Stomach (tissue), 9 donors: Measurements from ENCODE around the gene KANK4. TPM values are rescaled to one million over a fixed set of nuclear protein-coding genes. Genes with fewer than 3 reads are reported as not detected.

ENCODE experiments used
- DNase-seq, 2 donors: peaks; one replicate each; pipeline versions ENCODE4 v3.0.0 to v3.0.0-alpha.2; 2013 to 2019
- H3K27ac ChIP-seq, 5 donors: fragments of 200-600 bp in 4 of 5; sonication (generic) in 4 of 5; one replicate each; pipeline ENCODE4 v1.5.1; 2013 to 2019; ENCODE audit warnings: mild to moderate bottlenecking in 1 of 5, moderate library complexity in 1 of 5
- H3K27me3 ChIP-seq, 3 donors: fragments of 200-600 bp; sonication (generic); one replicate each; pipeline ENCODE4 v1.5.1; 2017 to 2019; ENCODE audit warnings: mixed run types in 1 of 3
- H3K36me3 ChIP-seq, 4 donors: fragments of 200-600 bp; sonication (generic); 1 replicate in 3 of 4; 2 replicates in 1 of 4; pipeline ENCODE4 v1.5.1; 2016 to 2019
- H3K4me1 ChIP-seq, 4 donors: fragments of 200-600 bp; sonication (generic); one replicate each; pipeline ENCODE4 v1.5.1; 2016 to 2019
- H3K4me3 ChIP-seq, 4 donors: fragments of 200-600 bp; sonication (generic) in 3 of 4; one replicate each; pipeline ENCODE4 v1.5.1; 2016 to 2019; ENCODE audit warnings: mild to moderate bottlenecking in 1 of 4
- H3K9me3 ChIP-seq, 4 donors: fragments of 200-600 bp; sonication (generic); one replicate each; pipeline ENCODE4 v1.5.1; 2016 to 2019
- EP300 ChIP-seq: sonication (generic); formaldehyde crosslinking; IDR thresholded peaks from one replicate; pipeline ENCODE4 v1.6.1; 2017; ENCODE audit warnings: antibody characterized with exemption
- POLR2A ChIP-seq, 4 donors: fragments of 450-650 bp; IDR thresholded peaks; one replicate each; pipeline ENCODE4 v1.6.1; 2016; ENCODE audit warnings: antibody characterized with exemption in 4 of 4, control low read depth in 2 of 4, mild to moderate bottlenecking in 1 of 4, moderate library complexity in 1 of 4
- POLR2AphosphoS5 ChIP-seq, 3 donors: sonication (generic); formaldehyde crosslinking; IDR thresholded peaks; one replicate each; pipeline ENCODE4 v1.6.1; 2016; ENCODE audit warnings: antibody characterized with exemption in 3 of 3
- WGBS, 5 donors: extraction: QIAGEN DNeasy Blood & Tissue Kit in 3 of 5; methylation state at CpG; one replicate each; pipeline versions ENCODE4 v1.1.5 to v1.1.7; 2013 to 2018; 5-methylcytosine and 5-hydroxymethylcytosine counted together
- intact Hi-C: fragments of 100-400 bp; cut with DNase I; formaldehyde crosslinking; loops from one replicate; pipeline ENCODE4 v1.15.1; 2023; ENCODE audit warnings: low total_unique reads
- polyA plus RNA-seq, 3 donors: library from polyadenylated mRNA; stranded (reverse); fragments of 200-250 nt; gene quantifications; one replicate each; pipeline ENCODE4 v1.2.3, GENCODE V29; 2013
- total RNA-seq, 5 donors: library from RNA; depleted of rRNA; stranded (reverse); fragments of >200 nt; gene quantifications; one replicate each; pipeline versions ENCODE4 v1.1.0 to v1.2.3, GENCODE V29; 2014 to 2016
- TF ChIP-seq, protein P1 (sequence below), 7 experiments: fragments of 450-650 bp in 4 of 7; fragments of 200-600 bp in 3 of 7; sonication (generic) in 3 of 7; IDR thresholded peaks; one replicate each; pipeline ENCODE4 v1.5.1; 2016 to 2019; ENCODE audit warnings: antibody characterized with exemption in 7 of 7, control low read depth in 2 of 7, mild to moderate bottlenecking in 1 of 7
- donor health status: healthy with polysubstance abuse.
- donor health status: Bipolar disorder and iron deficiency.
- donor health status: healthy.

KANK4 gene
- total and polyA plus RNA-seq, 8 donors = 0.31 to 3.9 (median 2.0) TPM; not detected in 2

DNA sequence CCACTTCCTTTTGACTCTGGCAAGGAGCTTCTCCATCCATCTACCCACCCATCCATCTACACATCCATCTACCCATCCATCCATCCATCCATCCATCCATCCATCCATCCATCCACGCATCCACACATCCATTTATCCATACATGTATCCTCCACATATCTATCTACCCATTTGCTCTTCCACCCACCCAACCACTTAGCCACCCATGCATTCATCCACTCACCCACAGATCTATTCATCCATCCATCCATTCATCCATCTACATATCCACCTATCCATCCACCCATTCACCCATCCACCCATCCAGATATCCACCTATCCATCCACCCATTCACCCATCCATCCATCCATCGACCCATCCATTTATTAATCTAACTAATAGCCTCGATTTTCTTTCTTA, 23.0 kb upstream of the KANK4 start:
- Histone ChIP-seq H3K4me3 (no peak overlapping the region), H3K9me3 (no peaks in the 10 kb centered on the region), H3K4me1 (peaks cover 0 to 11% (median 2%) of the 10 kb centered on the region in 4 donors), H3K36me3 (no peaks in the 10 kb centered on the region), H3K27me3 (no peaks in the 10 kb centered on the region), H3K27ac (no peak overlapping the region)
- 92 to 98% (median 92%) methylated on average over 3 of the region's 3 CpGs for WGBS, 5 donors
- no peak for DNase-seq
- TF ChIP-seq, protein P1, sequence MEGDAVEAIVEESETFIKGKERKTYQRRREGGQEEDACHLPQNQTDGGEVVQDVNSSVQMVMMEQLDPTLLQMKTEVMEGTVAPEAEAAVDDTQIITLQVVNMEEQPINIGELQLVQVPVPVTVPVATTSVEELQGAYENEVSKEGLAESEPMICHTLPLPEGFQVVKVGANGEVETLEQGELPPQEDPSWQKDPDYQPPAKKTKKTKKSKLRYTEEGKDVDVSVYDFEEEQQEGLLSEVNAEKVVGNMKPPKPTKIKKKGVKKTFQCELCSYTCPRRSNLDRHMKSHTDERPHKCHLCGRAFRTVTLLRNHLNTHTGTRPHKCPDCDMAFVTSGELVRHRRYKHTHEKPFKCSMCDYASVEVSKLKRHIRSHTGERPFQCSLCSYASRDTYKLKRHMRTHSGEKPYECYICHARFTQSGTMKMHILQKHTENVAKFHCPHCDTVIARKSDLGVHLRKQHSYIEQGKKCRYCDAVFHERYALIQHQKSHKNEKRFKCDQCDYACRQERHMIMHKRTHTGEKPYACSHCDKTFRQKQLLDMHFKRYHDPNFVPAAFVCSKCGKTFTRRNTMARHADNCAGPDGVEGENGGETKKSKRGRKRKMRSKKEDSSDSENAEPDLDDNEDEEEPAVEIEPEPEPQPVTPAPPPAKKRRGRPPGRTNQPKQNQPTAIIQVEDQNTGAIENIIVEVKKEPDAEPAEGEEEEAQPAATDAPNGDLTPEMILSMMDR (IDR thresholded peaks at IDR 0.05) = no peak
- no peak for TF ChIP-seq EP300
- no peak for TF ChIP-seq POLR2AphosphoS5 (IDR thresholded peaks at IDR 0.05)
- no peak for TF ChIP-seq POLR2A (IDR thresholded peaks at IDR 0.05)
- intact Hi-C loops = no loop called here

DNA sequence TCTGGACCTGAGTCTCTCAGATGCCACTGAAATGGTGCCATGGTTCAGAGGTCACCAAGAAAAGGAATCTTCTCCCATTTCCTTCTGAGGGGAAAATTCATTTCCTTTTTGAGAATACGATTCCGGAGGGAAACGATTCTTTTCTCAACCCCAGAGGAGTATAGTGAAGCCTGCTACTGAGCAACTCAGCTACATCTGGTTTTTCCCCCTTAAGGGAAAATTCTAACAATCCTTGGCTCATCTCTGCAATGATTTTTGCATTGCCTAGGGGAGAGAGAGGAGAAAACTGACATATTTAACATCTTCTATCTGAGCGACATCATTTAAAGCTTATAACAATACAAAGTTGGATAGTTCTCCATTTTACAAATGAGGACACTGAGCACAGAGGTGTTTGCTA, 22.4 kb upstream of the KANK4 start:
- H3K27ac ChIP-seq = no peak overlapping the region
- H3K4me1 ChIP-seq = peaks cover 0 to 11% (median 5%) of the 10 kb centered on the region in 4 donors
- H3K36me3 ChIP-seq = no peaks in the 10 kb centered on the region
- TF ChIP-seq POLR2AphosphoS5 (IDR thresholded peaks at IDR 0.05) = no peak
- TF ChIP-seq, protein P1 (IDR thresholded peaks at IDR 0.05) = no peak
- no peak for TF ChIP-seq POLR2A (IDR thresholded peaks at IDR 0.05)
- no peak for TF ChIP-seq EP300
- no peaks in the 10 kb centered on the region for H3K9me3 ChIP-seq
- H3K4me3 ChIP-seq = no peak overlapping the region
- no peaks in the 10 kb centered on the region for H3K27me3 ChIP-seq
- no peak for DNase-seq
- intact Hi-C loops = no loop called here
- 73 to 85% (median 79%) methylated on average over 4 of the region's 4 CpGs for WGBS, 5 donors

- DNase-seq = no peak
- WGBS, 5 donors = 94 to 97% (median 96%) methylated on average over 3 of the region's 3 CpGs
- no peaks in the 10 kb centered on the region for H3K27me3 ChIP-seq
- no peaks in the 10 kb centered on the region for H3K36me3 ChIP-seq
- intact Hi-C loops = no loop called here
- H3K4me1 ChIP-seq = peaks cover 0 to 11% (median 5%) of the 10 kb centered on the region in 4 donors
- no peak overlapping the region for H3K4me3 ChIP-seq
- no peaks in the 10 kb centered on the region for H3K9me3 ChIP-seq
- no peak overlapping the region for H3K27ac ChIP-seq
- TF ChIP-seq, protein P1 (IDR thresholded peaks at IDR 0.05) = no peak
- TF ChIP-seq POLR2A (IDR thresholded peaks at IDR 0.05) (no peak), POLR2AphosphoS5 (IDR thresholded peaks at IDR 0.05) (no peak), EP300 (no peak)
These were observed 21.9 kb upstream of the KANK4 start for GRCh38 chr1:62341089-62341488.

DNA sequence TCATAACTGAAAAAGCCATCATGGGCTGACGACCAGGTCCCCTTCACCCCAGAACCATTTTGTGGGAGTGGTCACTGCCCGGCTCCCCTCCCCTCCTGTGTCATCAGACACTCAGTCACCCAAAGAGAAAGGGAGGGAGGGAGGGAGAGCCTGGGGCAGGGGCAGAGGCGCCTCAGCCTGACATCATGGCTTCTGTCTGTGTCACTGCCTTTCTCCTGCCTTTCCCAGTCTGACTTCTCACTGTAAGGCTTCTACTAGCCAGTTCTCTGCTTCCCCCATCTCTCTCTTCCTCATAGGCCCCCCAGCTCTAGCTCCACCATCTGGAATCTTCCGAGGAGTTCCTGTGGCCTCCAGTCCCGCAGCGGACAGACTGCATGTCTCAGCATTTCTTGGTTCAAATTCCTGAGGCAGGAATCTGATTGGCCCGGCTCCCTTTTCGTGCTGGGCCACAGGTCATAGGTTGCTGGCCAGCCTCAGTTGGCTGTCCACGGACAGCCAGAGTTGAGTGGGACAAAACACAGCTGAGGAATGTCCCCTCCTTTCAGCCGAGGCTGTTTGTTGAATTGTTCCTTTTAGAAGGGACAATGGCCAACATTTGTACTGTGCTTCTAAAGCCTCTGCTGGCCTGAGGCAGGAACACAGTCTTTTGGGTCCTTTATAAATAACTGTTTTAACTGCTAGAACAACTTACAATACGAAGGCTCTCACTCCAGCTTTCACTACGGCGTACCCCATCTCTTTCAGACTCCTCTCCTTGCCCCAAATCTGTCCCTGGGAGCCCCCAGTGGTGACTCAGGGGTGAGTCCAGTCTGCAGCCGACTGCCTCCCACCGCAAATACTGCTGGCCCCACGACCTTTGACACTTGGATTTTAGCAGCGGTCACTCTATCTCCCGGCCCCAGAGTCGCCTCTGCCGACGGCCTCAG, 18.7 kb upstream of the KANK4 start:
- DNase-seq = peak in 1 of 2 donors; percentile 73
- intact Hi-C loops = no loop called here
- Histone ChIP-seq H3K4me3 (no peak overlapping the region), H3K36me3 (no peaks in the 10 kb centered on the region), H3K9me3 (no peaks in the 10 kb centered on the region), H3K27ac (peak overlapping the region in 2 of 5 donors; percentile 4 to 51), H3K27me3 (no peaks in the 10 kb centered on the region), H3K4me1 (peaks cover 0 to 11% (median 5%) of the 10 kb centered on the region in 4 donors)
- TF ChIP-seq, protein P1 (IDR thresholded peaks at IDR 0.05) = no peak
- TF ChIP-seq POLR2A (IDR thresholded peaks at IDR 0.05) = no peak
- no peak for TF ChIP-seq EP300
- no peak for TF ChIP-seq POLR2AphosphoS5 (IDR thresholded peaks at IDR 0.05)
- 53 to 63% (median 57%) methylated on average over 19 to 21 of the region's 21 CpGs for WGBS, 5 donors
